K562 (cell line): ENCODE measurements around the gene HOXA10. TPM values are rescaled to one million over a fixed set of nuclear protein-coding genes. Genes with fewer than 3 reads are reported as not detected.

Experiments
- ATAC-seq: fragments of 200-7000 bp; cut with Tn5 transposase; 3 replicates; pipeline ENCODE4 v1.9.1; 2020; ENCODE audit warnings: moderate library complexity
- BruUV-seq: library from RNA; stranded (reverse); fragments of 400-500 nt; replicated peaks from 2 replicates; lab custom pipeline; 2021; lab: Mats Ljungman, UMichigan
- CTCF ChIA-PET: fragments of 300-600 bp; formaldehyde crosslinking; extraction: SDS; loops from one replicate; lab custom pipeline; 2021; ENCODE audit warnings: low intra/inter-chr PET ratio; lab: Yijun Ruan, JAX
- POLR2A ChIA-PET: fragments of 300-600, 350-650 bp; sonication (Branson Sonifier 250); formaldehyde crosslinking; extraction: SDS; loops from one replicate; lab custom pipeline; 2021; ENCODE audit warnings: antibody characterized with exemption, inconsistent platforms; lab: Yijun Ruan, JAX
- DNase-seq, 4 experiments: peaks; one replicate each; pipeline versions ENCODE4 v3.0.0 to v3.0.0-alpha.2; 2011 to 2018; ENCODE audit warnings: low spot score in 3 of 4, mixed read lengths in 3 of 4; ENCODE audit errors: extremely low read depth in 1 of 4
- FAIRE-seq: peaks from 2 replicates; lab custom pipeline; 2011; peaks lifted over from hg19 to GRCh38; lab: Jason Lieb, UNC
- H2AFZ ChIP-seq: 2 replicates; pipeline ENCODE4 v1.6.0; 2011; ENCODE audit warnings: low read depth, low read length, control low read depth, inconsistent platforms
- H3K27ac ChIP-seq: fragments of 200-600 bp; 3 replicates; pipeline ENCODE4 v1.8.0; 2011; ENCODE audit warnings: low read depth, mild to moderate bottlenecking, control low read depth, inconsistent platforms, low read length, moderate library complexity, mixed read lengths; ENCODE audit errors: extremely low read depth
- H3K27me3 ChIP-seq, 2 experiments: fragments of 300-600 bp in 1 of 2; 2 replicates in 1 of 2; 3 replicates in 1 of 2; pipeline versions ENCODE4 v1.6.0 to v1.8.0; 2011; ENCODE audit warnings: inconsistent platforms in 2 of 2, low read length in 2 of 2, mild to moderate bottlenecking in 1 of 2, mixed read lengths in 1 of 2, moderate library complexity in 1 of 2; ENCODE audit not compliant: control insufficient read depth in 2 of 2, insufficient read depth in 2 of 2
- H3K36me3 ChIP-seq: fragments of 300-600 bp; 3 replicates; pipeline ENCODE4 v1.8.0; 2011; ENCODE audit warnings: mild to moderate bottlenecking, low read length, inconsistent platforms; ENCODE audit not compliant: control insufficient read depth, insufficient read depth
- H3K4me1 ChIP-seq, 2 experiments: fragments of 200-600 bp in 1 of 2; replicated peaks in 1 of 2; 2 replicates in 1 of 2; 3 replicates in 1 of 2; pipeline versions ENCODE4 v1.5.1 to v1.8.0; 2011; ENCODE audit warnings: inconsistent platforms in 2 of 2, low read length in 2 of 2, mild to moderate bottlenecking in 1 of 2, mixed read lengths in 1 of 2, moderate library complexity in 1 of 2; ENCODE audit not compliant: control insufficient read depth in 2 of 2, insufficient read depth in 2 of 2
- H3K4me2 ChIP-seq: 2 replicates; pipeline ENCODE4 v1.6.1; 2011; ENCODE audit warnings: low read length, control low read depth, inconsistent platforms, mixed read lengths; ENCODE audit not compliant: insufficient read depth
- H3K4me3 ChIP-seq: fragments of 200-600 bp; sonication (generic), shearing (Covaris generic); 2 replicates; pipeline ENCODE4 v1.5.1; 2016; ENCODE audit warnings: control low read depth, inconsistent platforms
- H3K79me2 ChIP-seq: fragments of 200-600 bp; 3 replicates; pipeline ENCODE4 v1.8.0; 2011; ENCODE audit warnings: low read length, inconsistent platforms; ENCODE audit not compliant: control insufficient read depth, insufficient read depth
- H3K9ac ChIP-seq, 2 experiments: 2 replicates each; pipeline versions ENCODE4 v1.6.0 to v1.6.1; 2011; ENCODE audit warnings: low read depth in 2 of 2, low read length in 2 of 2, control low read depth in 1 of 2, inconsistent platforms in 1 of 2, mild to moderate bottlenecking in 1 of 2, mixed read lengths in 1 of 2; ENCODE audit not compliant: insufficient read depth in 1 of 2
- H3K9me1 ChIP-seq: one replicate; pipeline ENCODE4 v1.6.0; 2011; ENCODE audit warnings: inconsistent platforms, mild to moderate bottlenecking, low read length, moderate library complexity; ENCODE audit not compliant: control insufficient read depth, insufficient read depth
- H3K9me3 ChIP-seq: replicated peaks from 2 replicates; pipeline ENCODE4 v1.5.1; 2011; ENCODE audit warnings: low read depth, low read length, inconsistent platforms; ENCODE audit not compliant: control insufficient read depth, insufficient read depth
- H4K20me1 ChIP-seq: replicated peaks from 2 replicates; pipeline ENCODE4 v1.6.1; 2011; ENCODE audit warnings: low read length, inconsistent platforms, mixed read lengths; ENCODE audit not compliant: control insufficient read depth, insufficient read depth
- CBFB ChIP-seq: sonication (generic); formaldehyde crosslinking; IDR thresholded peaks from 2 replicates; pipeline ENCODE4 v1.4.0; 2020; ENCODE audit warnings: mild to moderate bottlenecking, missing genetic modification reagents
- CHCHD3 ChIP-seq: fragments of 250-450 bp; sonication (Bioruptor Pico); IDR thresholded peaks from 2 replicates; pipeline ENCODE4 v2.1.2; 2022; ENCODE audit warnings: mild to moderate bottlenecking
- CSDE1 ChIP-seq, 2 experiments: fragments of 450-650 bp; IDR thresholded peaks; 2 replicates each; pipeline ENCODE4 v1.6.1; 2016; ENCODE audit warnings: mild to moderate bottlenecking in 1 of 2
- CTCFL ChIP-seq: IDR thresholded peaks from 2 replicates; pipeline ENCODE4 v1.6.1; 2011; ENCODE audit warnings: borderline replicate concordance, low read depth, mild to moderate bottlenecking, moderate library complexity, low read length; ENCODE audit not compliant: insufficient read depth, poor library complexity, severe bottlenecking
- ETS1 ChIP-seq: conservative IDR thresholded peaks from 2 replicates; pipeline ENCODE4 v1.6.1; 2011; ENCODE audit warnings: low read depth, mild to moderate bottlenecking, low read length; ENCODE audit not compliant: control insufficient read depth
- EWSR1 ChIP-seq: fragments of 450-650 bp; IDR thresholded peaks from 2 replicates; pipeline ENCODE4 v1.6.1; 2018; ENCODE audit warnings: borderline replicate concordance, mild to moderate bottlenecking, low read depth, moderate library complexity; ENCODE audit not compliant: partially characterized antibody
- KDM5B ChIP-seq: fragments of 200-600 bp; sonication (generic); IDR thresholded peaks from 2 replicates; pipeline ENCODE4 v1.6.1; 2012; ENCODE audit warnings: low read depth, mild to moderate bottlenecking, moderate library complexity, low read length, control low read depth, inconsistent platforms; ENCODE audit not compliant: insufficient replicate concordance
- SREBF1 ChIP-seq: fragments of 150-350 bp; IDR thresholded peaks from 2 replicates; pipeline ENCODE4 v1.6.1; 2014; ENCODE audit warnings: antibody characterized with exemption, low read depth, low read length, borderline replicate concordance
- ZFP36 ChIP-seq: fragments of 150-350 bp; IDR thresholded peaks from 2 replicates; pipeline ENCODE4 v1.6.1; 2018; ENCODE audit warnings: low read length, low read depth; ENCODE audit not compliant: partially characterized antibody
- ZNF140 ChIP-seq: fragments of 250-450 bp; sonication (Bioruptor Pico); IDR thresholded peaks from 2 replicates; pipeline ENCODE4 v1.8.0; 2021; ENCODE audit warnings: moderate library complexity, mild to moderate bottlenecking, inconsistent platforms
- WGBS: fragments of 100-300 bp; shearing (Covaris generic); methylation state at CpG from one replicate; pipeline ENCODE4 v1.1.6; 2016; ENCODE audit warnings: low coverage, mixed read lengths; ENCODE audit not compliant: insufficient coverage; ENCODE audit errors: missing lambda C conversion rate; 5-methylcytosine and 5-hydroxymethylcytosine counted together
- in situ Hi-C: fragments of 300-500 bp; cut with MboI; formaldehyde crosslinking; loops from 4 replicates; pipeline ENCODE4 v1.15.0; 2018; ENCODE audit warnings: inconsistent platforms, mixed read lengths
- intact Hi-C: fragments of 100-400 bp; cut with micrococcal nuclease; formaldehyde crosslinking; loops from 2 replicates; pipeline ENCODE4 v1.14.2; 2022
- polyA plus RNA-seq, 8 experiments: library from polyadenylated mRNA; depleted of rRNA in 4 of 8; stranded (reverse) in 5 of 8; unstranded in 3 of 8; fragments of >200 nt; fragmentation: Nextera tagmentation in 2 of 8; fragmentation: Illumina TruSeq in 1 of 8; extraction: Ambion mirVana in 2 of 8; extraction: Trizol in 1 of 8; gene quantifications; 2 replicates each; pipeline versions ENCODE4 v1.2.1 to v1.2.3, GENCODE V29; 2011 to 2014; ENCODE audit warnings: inconsistent platforms in 1 of 8, missing spikeins in 1 of 8
- total RNA-seq, 7 experiments: library from RNA; depleted of rRNA in 6 of 7; stranded (reverse); fragments of >200 nt in 6 of 7; fragmentation: Illumina TruSeq in 2 of 7; extraction: Trizol in 2 of 7; gene quantifications; 2 replicates each; pipeline versions ENCODE4 v1.2.1 to v1.2.3, GENCODE V29; 2011 to 2021; ENCODE audit warnings: low replicate concordance in 1 of 7
- TF ChIP-seq, protein P1 (sequence below), 2 experiments: fragments of 150-350 bp in 1 of 2; IDR thresholded peaks; 2 replicates each; pipeline ENCODE4 v1.6.1; 2012 to 2016; ENCODE audit warnings: low read depth in 2 of 2, low read length in 2 of 2, mild to moderate bottlenecking in 1 of 2, moderate library complexity in 1 of 2

The HOXA10 gene
- total and polyA plus RNA-seq, 9 of the 15 experiments (the other 6 are each of a cell fraction or from before 2014, with no cell fraction given): not detected

- DNase-seq: peak in 1 of 4 experiments; percentile 14
- Histone ChIP-seq H3K9me1 (no peaks in the 10 kb centered on the region), H3K27me3 (peaks cover 36 to 77% of the 10 kb centered on the region in 2 experiments), H3K79me2 (no peaks in the 10 kb centered on the region), H3K9me3 (no peaks in the 10 kb centered on the region), H3K27ac (no peak overlapping the region), H3K4me2 (peak overlapping the region; percentile 11; the same call in 1 of the 2 replicates), H3K4me1 (peaks cover 0 to 26% of the 10 kb centered on the region in 2 experiments; a peak in 2 of 5 replicates), H3K9ac (no peak overlapping the region), H2AFZ (no peak overlapping the region), H4K20me1 (no peaks in the 10 kb centered on the region), H3K4me3 (no peak overlapping the region), H3K36me3 (no peaks in the 10 kb centered on the region)
- in situ Hi-C loops (loop anchor here (5.0 to 25.0 kb wide), 4 partner anchors 652 to 1277 kb away; no protein-coding TSS in a partner anchor), intact Hi-C loops (loop anchor here (5.0 kb wide), 3 partner anchors 302 to 1272 kb away; partner anchors contain the start of genes SKAP2 and SNX10)
- BruUV-seq: no TSS peak
- ChIA-PET CTCF (no interaction called here), POLR2A (no interaction called here)
- WGBS: 12% methylated on average over 44 of the region's 47 CpGs
- no peak for FAIRE-seq
- peak; percentile 43; the same call in 2 of the 3 replicates for ATAC-seq
- TF ChIP-seq, protein P1, sequence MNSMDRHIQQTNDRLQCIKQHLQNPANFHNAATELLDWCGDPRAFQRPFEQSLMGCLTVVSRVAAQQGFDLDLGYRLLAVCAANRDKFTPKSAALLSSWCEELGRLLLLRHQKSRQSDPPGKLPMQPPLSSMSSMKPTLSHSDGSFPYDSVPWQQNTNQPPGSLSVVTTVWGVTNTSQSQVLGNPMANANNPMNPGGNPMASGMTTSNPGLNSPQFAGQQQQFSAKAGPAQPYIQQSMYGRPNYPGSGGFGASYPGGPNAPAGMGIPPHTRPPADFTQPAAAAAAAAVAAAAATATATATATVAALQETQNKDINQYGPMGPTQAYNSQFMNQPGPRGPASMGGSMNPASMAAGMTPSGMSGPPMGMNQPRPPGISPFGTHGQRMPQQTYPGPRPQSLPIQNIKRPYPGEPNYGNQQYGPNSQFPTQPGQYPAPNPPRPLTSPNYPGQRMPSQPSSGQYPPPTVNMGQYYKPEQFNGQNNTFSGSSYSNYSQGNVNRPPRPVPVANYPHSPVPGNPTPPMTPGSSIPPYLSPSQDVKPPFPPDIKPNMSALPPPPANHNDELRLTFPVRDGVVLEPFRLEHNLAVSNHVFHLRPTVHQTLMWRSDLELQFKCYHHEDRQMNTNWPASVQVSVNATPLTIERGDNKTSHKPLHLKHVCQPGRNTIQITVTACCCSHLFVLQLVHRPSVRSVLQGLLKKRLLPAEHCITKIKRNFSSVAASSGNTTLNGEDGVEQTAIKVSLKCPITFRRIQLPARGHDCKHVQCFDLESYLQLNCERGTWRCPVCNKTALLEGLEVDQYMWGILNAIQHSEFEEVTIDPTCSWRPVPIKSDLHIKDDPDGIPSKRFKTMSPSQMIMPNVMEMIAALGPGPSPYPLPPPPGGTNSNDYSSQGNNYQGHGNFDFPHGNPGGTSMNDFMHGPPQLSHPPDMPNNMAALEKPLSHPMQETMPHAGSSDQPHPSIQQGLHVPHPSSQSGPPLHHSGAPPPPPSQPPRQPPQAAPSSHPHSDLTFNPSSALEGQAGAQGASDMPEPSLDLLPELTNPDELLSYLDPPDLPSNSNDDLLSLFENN (IDR thresholded peaks at IDR 0.05; ENCODE audit: low read depth in 2 of 2, low read length in 2 of 2): no peak
- TF ChIP-seq CSDE1 (IDR thresholded peaks at IDR 0.05) (no peak), SREBF1 (no peak), EWSR1 (no peak), CTCFL (peak; percentile 35), CHCHD3 (CRISPR knock-in tag) (no peak), ZFP36 (peak; percentile 71), ETS1 (no peak), CBFB (CRISPR knock-in tag) (no peak), ZNF140 (no peak), KDM5B (no peak)
Observed at GRCh38 chr7:27164367-27165088, 9.6 kb downstream of the HOXA10 start.
